ENCODE data around the gene ZSCAN26. TPM values are rescaled to one million over a fixed set of nuclear protein-coding genes. Genes with fewer than 3 reads are reported as not detected.
A peak's percentile ranks its signal among the peaks of the same experiment; 100 is the strongest.

Gene ZSCAN26
- total RNA-seq (2014; rRNA removed; shearing (Covaris generic)): 13.6 and 14.1 TPM in 2 replicates

- DNase-seq (ENCODE audit: low spot score): peak; percentile 83
Measured at GRCh38 chr6:28266962-28267694, at the start of gene ZSCAN26. Gene ZSCAN26, plus strand, starts transcription at chr6:28267143. Its CDS starts 4,777 bp downstream, at chr6:28271920.

GRCh38 chr6:28217890-28218289, 49.1 kb upstream of the ZSCAN26 start:
- no peak for DNase-seq (ENCODE audit: low spot score)

- DNase-seq (ENCODE audit: low spot score): peak; percentile 73
Measured at GRCh38 chr6:28218312-28219248, 48.4 kb upstream of the ZSCAN26 start.

GRCh38 chr6:28220257-28221133, 46.4 kb upstream of the ZSCAN26 start:
- DNase-seq (ENCODE audit: low spot score): no peak

GRCh38 chr6:28224131-28225055, 42.5 kb upstream of the ZSCAN26 start:
- DNase-seq (ENCODE audit: low spot score): no peak

- DNase-seq (ENCODE audit: low spot score): peak; percentile 90
Measured at GRCh38 chr6:28225056-28225834, 41.7 kb upstream of the ZSCAN26 start, which contains the start of gene ZSCAN9. Gene ZSCAN9, plus strand, starts transcription at chr6:28225275. Its CDS starts 1,810 bp downstream, at chr6:28227085.

GRCh38 chr6:28226460-28226859, 40.5 kb upstream of the ZSCAN26 start:
- no peak for DNase-seq (ENCODE audit: low spot score)

- DNase-seq (ENCODE audit: low spot score): no peak
Measured at GRCh38 chr6:28232785-28233184, 34.2 kb upstream of the ZSCAN26 start.

GRCh38 chr6:28235912-28236452, 31.0 kb upstream of the ZSCAN26 start:
- no peak for DNase-seq (ENCODE audit: low spot score)

- no peak for DNase-seq (ENCODE audit: low spot score)
Measured at GRCh38 chr6:28239636-28240035, 27.3 kb upstream of the ZSCAN26 start.

- no peak for DNase-seq (ENCODE audit: low spot score)
Measured at GRCh38 chr6:28240471-28240870, 26.5 kb upstream of the ZSCAN26 start.

GRCh38 chr6:28243946-28244345, 23.0 kb upstream of the ZSCAN26 start:
- no peak for DNase-seq (ENCODE audit: low spot score)

- no peak for DNase-seq (ENCODE audit: low spot score)
Measured at GRCh38 chr6:28245206-28245941, 21.6 kb upstream of the ZSCAN26 start.

GRCh38 chr6:28248916-28249315, 18.0 kb upstream of the ZSCAN26 start:
- no peak for DNase-seq (ENCODE audit: low spot score)

GRCh38 chr6:28250747-28251146, 16.2 kb upstream of the ZSCAN26 start:
- DNase-seq (ENCODE audit: low spot score): no peak

- DNase-seq (ENCODE audit: low spot score): no peak
Measured at GRCh38 chr6:28251661-28252008, 15.3 kb upstream of the ZSCAN26 start.

- DNase-seq (ENCODE audit: low spot score): peak; percentile 60
Measured at GRCh38 chr6:28252009-28252975, 14.7 kb upstream of the ZSCAN26 start, which contains the start of gene ZKSCAN4. Gene ZKSCAN4, minus strand, starts transcription at chr6:28252269. Its CDS starts 289 bp downstream, at chr6:28251980.

Measured in H4 (cell line).